Stomach (tissue), 4 donors: Measurements from ENCODE around the gene FGL2.

ENCODE experiments used
- CTCF ChIP-seq, 7 experiments: fragments of 450-650 bp in 4 of 7; fragments of 200-600 bp in 3 of 7; sonication (generic) in 3 of 7; IDR thresholded peaks; one replicate each; pipeline ENCODE4 v1.5.1; 2016 to 2019; ENCODE audit warnings: antibody characterized with exemption in 7 of 7, control low read depth in 2 of 7, mild to moderate bottlenecking in 1 of 7
- POLR2A ChIP-seq, 4 donors: fragments of 450-650 bp; IDR thresholded peaks; one replicate each; pipeline ENCODE4 v1.6.1; 2016; ENCODE audit warnings: antibody characterized with exemption in 4 of 4, control low read depth in 2 of 4, mild to moderate bottlenecking in 1 of 4, moderate library complexity in 1 of 4

GRCh38 chr7:77238703-77239136, 39.1 kb upstream of the FGL2 start:
- TF ChIP-seq CTCF (IDR thresholded peaks at IDR 0.05), result no peak
- TF ChIP-seq POLR2A (IDR thresholded peaks at IDR 0.05), result no peak
